ENCODE results near the gene MBD3L2. TPM values are rescaled to one million over a fixed set of nuclear protein-coding genes. Genes with fewer than 3 reads are reported as not detected.
"Not testable (repeated sequence)": the region's sequence is repeated elsewhere in the genome, so short reads cannot be mapped to it uniquely, and the experiment has no call there.

Gene MBD3L2
- total RNA-seq, 1 experiment from 2014 or later, result not detected

GRCh38 chr19:7056371-7056770, 7.2 kb downstream of the MBD3L2 start:
- H4K20me1 ChIP-seq (ENCODE audit: insufficient read depth); H3K4me2 ChIP-seq; H3K9me2 ChIP-seq (ENCODE audit: insufficient read depth); H2AFZ ChIP-seq; H3K4me1 ChIP-seq (replicated peaks; ENCODE audit: insufficient read depth); H3K4me3 ChIP-seq; DNase-seq; CTCF ChIA-PET; H3F3A ChIP-seq (ENCODE audit: insufficient read depth, low read depth); intact Hi-C loops (cut with micrococcal nuclease; ENCODE audit: unreplicated experiment); H3K27me3 ChIP-seq (ENCODE audit: insufficient read depth, low read depth); BruUV-seq (replicated peaks); POLR2A ChIA-PET (ENCODE audit: unreplicated experiment); H3K36me3 ChIP-seq (ENCODE audit: low read depth); H3K79me2 ChIP-seq (ENCODE audit: low read depth); H3K9me3 ChIP-seq (ENCODE audit: insufficient read depth, low read depth); H3K27ac ChIP-seq: not testable (repeated sequence)

- intact Hi-C loops (cut with micrococcal nuclease; ENCODE audit: unreplicated experiment); H3K27ac ChIP-seq; H3K79me2 ChIP-seq (ENCODE audit: low read depth); H3K27me3 ChIP-seq (ENCODE audit: insufficient read depth, low read depth); H3K4me3 ChIP-seq; H4K20me1 ChIP-seq (ENCODE audit: insufficient read depth); POLR2A ChIA-PET (ENCODE audit: unreplicated experiment); H3K4me2 ChIP-seq; BruUV-seq (replicated peaks); H3F3A ChIP-seq (ENCODE audit: insufficient read depth, low read depth); H3K36me3 ChIP-seq (ENCODE audit: low read depth); H3K9me3 ChIP-seq (ENCODE audit: insufficient read depth, low read depth); H3K9me2 ChIP-seq (ENCODE audit: insufficient read depth); H2AFZ ChIP-seq; H3K4me1 ChIP-seq (replicated peaks; ENCODE audit: insufficient read depth); DNase-seq; CTCF ChIA-PET: not testable (repeated sequence)
Measured at GRCh38 chr19:7058576-7058975, 9.5 kb downstream of the MBD3L2 start, which contains the start of gene MBD3L3. TSS of gene MBD3L3 (minus strand) at chr19:7058676. CDS start at chr19:7058605, 71 bp downstream.

- H3K9me3 ChIP-seq (ENCODE audit: insufficient read depth, low read depth); POLR2A ChIA-PET (ENCODE audit: unreplicated experiment); BruUV-seq (replicated peaks); H3K36me3 ChIP-seq (ENCODE audit: low read depth); H3K27me3 ChIP-seq (ENCODE audit: insufficient read depth, low read depth); H3K4me1 ChIP-seq (replicated peaks; ENCODE audit: insufficient read depth); H3K79me2 ChIP-seq (ENCODE audit: low read depth); H3K4me3 ChIP-seq; H3K9me2 ChIP-seq (ENCODE audit: insufficient read depth); H4K20me1 ChIP-seq (ENCODE audit: insufficient read depth); H2AFZ ChIP-seq; H3F3A ChIP-seq (ENCODE audit: insufficient read depth, low read depth); intact Hi-C loops (cut with micrococcal nuclease; ENCODE audit: unreplicated experiment); DNase-seq; CTCF ChIA-PET; H3K27ac ChIP-seq; H3K4me2 ChIP-seq: not testable (repeated sequence)
Measured at GRCh38 chr19:7059977-7060376, 10.9 kb downstream of the MBD3L2 start.

GRCh38 chr19:7063339-7063738, 14.2 kb downstream of the MBD3L2 start:
- intact Hi-C loops (cut with micrococcal nuclease; ENCODE audit: unreplicated experiment), result no loop called here
- CTCF ChIA-PET, result no interaction called here

More at GRCh38 chr19:7063339-7063738, 14.2 kb downstream of the MBD3L2 start:
- TF ChIP-seq EZH2 (IDR thresholded peaks at IDR 0.05; ENCODE audit: low read depth) (no peak), CTCF (conservative IDR thresholded peaks at IDR 0.05) (no peak)
- no peak overlapping the region for H3K4me2 ChIP-seq
- no peaks in the 10 kb centered on the region for H3K9me3 ChIP-seq (ENCODE audit: insufficient read depth, low read depth)
- H3K79me2 ChIP-seq (ENCODE audit: low read depth), result no peaks in the 10 kb centered on the region
- POLR2A ChIA-PET (ENCODE audit: unreplicated experiment), result interaction anchor here (0.6 kb wide), 1 partner anchor 469 kb away, joined by 3 read pairs; no protein-coding TSS in a partner anchor
- H3K9me2 ChIP-seq (ENCODE audit: insufficient read depth), result no peaks in the 10 kb centered on the region
- no TSS peak for BruUV-seq (replicated peaks)
- H4K20me1 ChIP-seq (ENCODE audit: insufficient read depth), result no peaks in the 10 kb centered on the region
- no peaks in the 10 kb centered on the region for H3K36me3 ChIP-seq (ENCODE audit: low read depth)
- H3F3A ChIP-seq (ENCODE audit: insufficient read depth, low read depth), result no peaks in the 10 kb centered on the region
- H3K4me3 ChIP-seq, result no peak overlapping the region
- H3K27me3 ChIP-seq (ENCODE audit: insufficient read depth, low read depth), result no peaks in the 10 kb centered on the region
- H3K4me1 ChIP-seq (replicated peaks; ENCODE audit: insufficient read depth), result no peaks in the 10 kb centered on the region
- no peak for DNase-seq
- H2AFZ ChIP-seq, result no peak overlapping the region
- H3K27ac ChIP-seq, result no peak overlapping the region
